Measurements from ENCODE around the gene NUDC. TPM values are rescaled to one million over a fixed set of nuclear protein-coding genes. Genes with fewer than 3 reads are reported as not detected.

The NUDC gene
- total and polyA plus RNA-seq, 2 of the 13 experiments (the other 11 are each of a cell fraction or from before 2014, with no cell fraction given), result 34.7 to 104 TPM

DNA sequence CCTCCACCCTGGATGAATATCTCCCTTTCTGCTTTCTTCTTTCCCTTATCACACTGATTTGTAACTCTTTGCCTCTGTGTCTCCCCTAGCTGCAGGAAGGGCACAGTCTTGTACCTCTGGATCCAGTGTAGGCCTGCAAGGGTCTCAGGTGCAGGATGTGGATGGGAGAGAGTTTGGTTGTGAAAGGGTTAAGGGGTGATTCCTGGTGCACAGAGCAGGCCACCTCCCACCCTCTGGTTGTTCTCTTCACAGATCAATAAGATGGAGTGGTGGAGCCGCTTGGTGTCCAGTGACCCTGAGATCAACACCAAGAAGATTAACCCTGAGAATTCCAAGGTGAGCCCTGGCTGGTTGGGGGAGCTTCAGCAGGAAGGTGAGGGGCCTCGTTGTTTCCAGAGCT lies 23.6 kb downstream of the NUDC start (continued):
- TF ChIP-seq ZMYM3 (CRISPR knock-in tag; IDR thresholded peaks at IDR 0.05) (0 out of 2 replicates have a peak, but pooled peaks have one; percentile 22), ZFX (CRISPR knock-in tag; IDR thresholded peaks at IDR 0.05; ENCODE audit: low read depth) (no peak)

DNA sequence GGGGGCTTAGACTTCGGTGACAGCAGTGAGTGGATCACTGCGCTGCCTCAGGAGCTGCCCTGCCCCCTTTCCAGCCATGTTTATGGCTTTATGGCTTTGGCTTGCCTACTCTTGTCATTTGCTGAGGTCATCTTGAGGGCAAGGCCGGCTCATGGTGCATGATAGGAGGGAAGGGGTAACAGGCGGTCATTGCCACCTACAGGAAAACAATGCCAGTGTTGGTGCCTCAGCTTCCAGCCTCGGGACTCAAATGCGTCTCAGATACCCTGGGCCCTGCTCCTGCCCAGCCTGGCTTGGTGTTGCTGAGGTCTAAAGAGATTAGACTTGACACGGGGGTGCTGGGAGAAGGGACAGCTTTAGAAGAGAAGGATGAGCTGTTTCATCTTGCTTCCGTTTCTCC lies 24.2 kb downstream of the NUDC start:
- BruUV-seq (replicated peaks), result no TSS peak
- in situ Hi-C loops (cut with HindIII; ENCODE audit: extremely low pct_ligation_motif_present, low pct_unique_long_range_greater_than_20kb) (no loop called here), intact Hi-C loops (cut with micrococcal nuclease; ENCODE audit: unreplicated experiment) (loop anchor here (1.0 kb wide), 1 partner anchor 33 kb away; no protein-coding TSS in a partner anchor)
- H3K4me3 ChIP-seq (replicated peaks in 1 of 3; ENCODE audit: insufficient read depth in 1 of 3, low read depth in 2 of 3, low read length in 3 of 3), result no peak overlapping the region
- H3K79me2 ChIP-seq (ENCODE audit: insufficient read depth, low read length), result no peaks in the 10 kb centered on the region
- no peak overlapping the region for H3K9ac ChIP-seq (ENCODE audit: insufficient read depth, low read depth, low read length)
- H3K4me2 ChIP-seq (ENCODE audit: low read depth, low read length), result peak overlapping the region; percentile 32; the same call in 1 of the 2 replicates
- 74% methylated on average over 3 of the region's 8 CpGs for WGBS (ENCODE audit: low lambda C conversion rate)
- peaks cover 25 to 40% of the 10 kb centered on the region in 2 experiments for H3K36me3 ChIP-seq (replicated peaks in 1 of 2; ENCODE audit: control insufficient read depth in 1 of 2, insufficient read depth in 2 of 2, low read length in 2 of 2)
- CTCF ChIA-PET (ENCODE audit: low intra/inter-chr PET ratio, low total read pairs), result no interaction called here
- H3K27me3 ChIP-seq (ENCODE audit: control insufficient read depth in 1 of 2, insufficient read depth in 2 of 2, low read length in 2 of 2), result no peaks in the 10 kb centered on the region
- H3K9me3 ChIP-seq (ENCODE audit: low read length), result no peaks in the 10 kb centered on the region
- ATAC-seq (no peak), FAIRE-seq (no peak), DNase-seq (ENCODE audit: low spot score) (no peak)
- H3K4me1 ChIP-seq (ENCODE audit: insufficient read depth, low read length), result peaks cover 82% of the 10 kb centered on the region
- H3K27ac ChIP-seq (ENCODE audit: extremely low read length, insufficient read depth, low read length), result peak overlapping the region; percentile 63
- H2AFZ ChIP-seq (ENCODE audit: low read length), result no peak overlapping the region
- H4K20me1 ChIP-seq (ENCODE audit: insufficient read depth, low read length), result no peaks in the 10 kb centered on the region
- POLR2A ChIA-PET, result interaction anchor here (0.9 to 12.9 kb wide), 9 partner anchors 8 to 56 kb away, joined by 3 to 371 read pairs (median 7); partner anchors contain the start of genes GPATCH3, GPN2, KDF1 and NR0B2
- TF ChIP-seq RXRA (CRISPR knock-in tag; IDR thresholded peaks at IDR 0.05) (peak; percentile 30; the same call in 1 of the 2 replicates), ZBTB7B (CRISPR knock-in tag; IDR thresholded peaks at IDR 0.05) (no peak), ZNF7 (CRISPR knock-in tag; IDR thresholded peaks at IDR 0.05) (peak; percentile 88), SATB2 (CRISPR knock-in tag; IDR thresholded peaks at IDR 0.05) (no peak), ZNF883 (CRISPR knock-in tag; IDR thresholded peaks at IDR 0.05; ENCODE audit: not compliant biosample characterization) (no peak), NPAS2 (CRISPR knock-in tag; IDR thresholded peaks at IDR 0.05; ENCODE audit: borderline replicate concordance) (no peak), EHMT2 (IDR thresholded peaks at IDR 0.05; ENCODE audit: borderline replicate concordance, low read depth, low read length) (no peak), ZNF543 (CRISPR knock-in tag; IDR thresholded peaks at IDR 0.05) (no peak), ZNF775 (CRISPR knock-in tag; IDR thresholded peaks at IDR 0.05; ENCODE audit: borderline replicate concordance) (no peak), MYC (CRISPR knock-in tag; IDR thresholded peaks at IDR 0.05; ENCODE audit: borderline replicate concordance) (no peak), POLR2AphosphoS2 (IDR thresholded peaks at IDR 0.05; ENCODE audit: low read depth, low read length) (no peak), SP5 (CRISPR knock-in tag; IDR thresholded peaks at IDR 0.05; ENCODE audit: borderline replicate concordance, low read depth) (no peak), FOXA1 (IDR thresholded peaks at IDR 0.05) (no peak), FOXA1 (CRISPR knock-in tag; IDR thresholded peaks at IDR 0.05) (no peak), ZC3H13 (CRISPR knock-in tag; IDR thresholded peaks at IDR 0.05) (0 out of 2 replicates have a peak, but pooled peaks have one; percentile 17), NFIC (IDR thresholded peaks at IDR 0.05; ENCODE audit: low read length) (no peak), SOX13 (IDR thresholded peaks at IDR 0.05) (no peak), SOX13 (CRISPR knock-in tag; conservative IDR thresholded peaks at IDR 0.05 in 1 of 2, IDR thresholded peaks at IDR 0.05 in 1 of 2) (peak in 1 of 2 experiments; percentile 14; a peak in 1 of 4 replicates)
- TF ChIP-seq, protein P1, sequence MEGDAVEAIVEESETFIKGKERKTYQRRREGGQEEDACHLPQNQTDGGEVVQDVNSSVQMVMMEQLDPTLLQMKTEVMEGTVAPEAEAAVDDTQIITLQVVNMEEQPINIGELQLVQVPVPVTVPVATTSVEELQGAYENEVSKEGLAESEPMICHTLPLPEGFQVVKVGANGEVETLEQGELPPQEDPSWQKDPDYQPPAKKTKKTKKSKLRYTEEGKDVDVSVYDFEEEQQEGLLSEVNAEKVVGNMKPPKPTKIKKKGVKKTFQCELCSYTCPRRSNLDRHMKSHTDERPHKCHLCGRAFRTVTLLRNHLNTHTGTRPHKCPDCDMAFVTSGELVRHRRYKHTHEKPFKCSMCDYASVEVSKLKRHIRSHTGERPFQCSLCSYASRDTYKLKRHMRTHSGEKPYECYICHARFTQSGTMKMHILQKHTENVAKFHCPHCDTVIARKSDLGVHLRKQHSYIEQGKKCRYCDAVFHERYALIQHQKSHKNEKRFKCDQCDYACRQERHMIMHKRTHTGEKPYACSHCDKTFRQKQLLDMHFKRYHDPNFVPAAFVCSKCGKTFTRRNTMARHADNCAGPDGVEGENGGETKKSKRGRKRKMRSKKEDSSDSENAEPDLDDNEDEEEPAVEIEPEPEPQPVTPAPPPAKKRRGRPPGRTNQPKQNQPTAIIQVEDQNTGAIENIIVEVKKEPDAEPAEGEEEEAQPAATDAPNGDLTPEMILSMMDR (CRISPR knock-in tag; IDR thresholded peaks at IDR 0.05), result 0 out of 2 replicates have a peak, but pooled peaks have one; percentile 10
- TF ChIP-seq, protein P2, sequence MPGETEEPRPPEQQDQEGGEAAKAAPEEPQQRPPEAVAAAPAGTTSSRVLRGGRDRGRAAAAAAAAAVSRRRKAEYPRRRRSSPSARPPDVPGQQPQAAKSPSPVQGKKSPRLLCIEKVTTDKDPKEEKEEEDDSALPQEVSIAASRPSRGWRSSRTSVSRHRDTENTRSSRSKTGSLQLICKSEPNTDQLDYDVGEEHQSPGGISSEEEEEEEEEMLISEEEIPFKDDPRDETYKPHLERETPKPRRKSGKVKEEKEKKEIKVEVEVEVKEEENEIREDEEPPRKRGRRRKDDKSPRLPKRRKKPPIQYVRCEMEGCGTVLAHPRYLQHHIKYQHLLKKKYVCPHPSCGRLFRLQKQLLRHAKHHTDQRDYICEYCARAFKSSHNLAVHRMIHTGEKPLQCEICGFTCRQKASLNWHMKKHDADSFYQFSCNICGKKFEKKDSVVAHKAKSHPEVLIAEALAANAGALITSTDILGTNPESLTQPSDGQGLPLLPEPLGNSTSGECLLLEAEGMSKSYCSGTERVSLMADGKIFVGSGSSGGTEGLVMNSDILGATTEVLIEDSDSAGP (CRISPR knock-in tag; IDR thresholded peaks at IDR 0.05; ENCODE audit: borderline replicate concordance), result 0 out of 2 replicates have a peak, but pooled peaks have one; percentile 33

Data from HepG2 (cell line).